NT2/D1 (cell line): ENCODE measurements around the gene UTP11.
A peak's percentile ranks its signal among the peaks of the same experiment; 100 is the strongest.

Source experiments
- DNase-seq: peaks from one replicate; pipeline ENCODE4 v3.0.0-alpha.2; 2011; ENCODE audit warnings: low read depth, low spot score
- H3K27me3 ChIP-seq: 2 replicates; pipeline ENCODE4 v1.6.0; 2011; ENCODE audit warnings: mild to moderate bottlenecking; ENCODE audit not compliant: insufficient read length, insufficient read depth
- H3K36me3 ChIP-seq: 2 replicates; pipeline ENCODE4 v1.6.1; 2011; ENCODE audit warnings: mild to moderate bottlenecking, low read length, mixed read lengths; ENCODE audit not compliant: insufficient read depth, insufficient read length
- H3K4me1 ChIP-seq: 2 replicates; pipeline ENCODE4 v1.5.1; 2011; ENCODE audit not compliant: insufficient read depth, insufficient read length
- H3K4me3 ChIP-seq: 2 replicates; pipeline ENCODE4 v1.5.1; 2011; ENCODE audit warnings: low read depth; ENCODE audit not compliant: insufficient read length
- H3K9ac ChIP-seq: 2 replicates; pipeline ENCODE4 v1.6.0; 2011; ENCODE audit warnings: low read depth; ENCODE audit not compliant: insufficient read length
- H3K9me3 ChIP-seq: 2 replicates; pipeline ENCODE4 v1.5.1; 2011; ENCODE audit warnings: mild to moderate bottlenecking, low read length; ENCODE audit not compliant: insufficient read depth
- SUZ12 ChIP-seq: IDR thresholded peaks from 2 replicates; pipeline ENCODE4 v1.6.1; 2011; ENCODE audit not compliant: insufficient read length, insufficient read depth; ENCODE audit errors: extremely low read depth
- YY1 ChIP-seq: IDR thresholded peaks from 2 replicates; pipeline ENCODE4 v1.6.1; 2011; ENCODE audit not compliant: insufficient read length, insufficient read depth
- ZNF274 ChIP-seq: IDR thresholded peaks from 2 replicates; pipeline ENCODE4 v1.6.1; 2011; ENCODE audit warnings: mild to moderate bottlenecking, low read depth, low read length

UTP11 gene

DNA sequence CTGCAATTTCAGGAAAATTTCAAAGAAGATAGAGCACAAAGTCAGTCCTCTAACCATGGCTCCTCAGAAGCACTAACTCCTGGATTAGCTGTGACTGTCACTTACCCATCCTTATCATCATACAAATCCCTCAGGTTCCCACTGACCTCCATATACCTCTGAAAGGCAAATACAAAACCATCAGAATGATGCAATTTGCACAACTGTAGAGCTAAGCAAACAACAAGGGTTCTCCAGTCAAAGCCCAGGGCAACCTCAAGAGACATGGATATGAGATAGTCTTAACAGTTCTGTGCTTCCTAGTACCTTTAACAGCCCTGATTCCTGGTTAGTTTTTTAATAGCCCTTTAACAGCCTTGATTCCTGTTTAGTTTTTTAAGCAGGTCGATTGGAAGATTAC lies 24.9 kb upstream of the UTP11 start:
- H3K9ac ChIP-seq = no peak overlapping the region
- DNase-seq = no peak
- no peaks in the 10 kb centered on the region for H3K4me1 ChIP-seq
- no peaks in the 10 kb centered on the region for H3K9me3 ChIP-seq
- peaks cover 56% of the 10 kb centered on the region for H3K36me3 ChIP-seq
- TF ChIP-seq ZNF274 (no peak), SUZ12 (no peak), YY1 (no peak)
- H3K4me3 ChIP-seq = no peak overlapping the region
- no peaks in the 10 kb centered on the region for H3K27me3 ChIP-seq

DNA sequence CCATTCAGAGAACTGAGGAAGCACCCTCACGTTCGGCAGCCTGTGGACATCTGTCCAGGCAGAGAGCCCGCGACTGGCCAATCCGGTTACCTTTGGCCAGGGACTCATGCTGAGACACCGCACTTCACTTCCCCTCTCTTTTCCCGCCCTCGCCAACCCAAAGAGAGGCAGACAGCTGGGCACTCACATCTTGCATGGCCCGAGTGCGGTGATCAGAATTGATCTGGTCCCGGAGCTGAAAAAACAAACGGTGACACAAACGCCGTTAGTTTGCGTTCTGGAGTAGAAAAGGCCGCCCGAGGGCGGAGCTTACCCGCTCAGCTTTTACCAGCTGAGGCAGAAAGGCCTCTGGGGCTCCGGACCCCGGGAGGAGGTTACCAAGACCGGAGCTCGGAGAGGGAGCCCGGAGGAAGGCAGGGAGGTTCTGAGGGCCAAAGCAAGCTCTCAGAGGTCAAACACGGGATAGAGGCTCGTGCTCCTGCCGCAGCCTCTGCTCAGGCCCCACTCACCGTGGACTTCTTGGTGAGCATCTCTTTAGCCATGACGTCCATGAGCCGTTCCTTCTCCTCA lies 23.1 kb upstream of the UTP11 start:
- Histone ChIP-seq H3K36me3 (peaks cover 45% of the 10 kb centered on the region), H3K4me1 (no peaks in the 10 kb centered on the region), H3K9ac (peak overlapping the region; percentile 99), H3K9me3 (no peaks in the 10 kb centered on the region), H3K27me3 (no peaks in the 10 kb centered on the region), H3K4me3 (peak overlapping the region; percentile 99)
- TF ChIP-seq ZNF274 (no peak), SUZ12 (no peak), YY1 (no peak)
- DNase-seq = no peak

DNA sequence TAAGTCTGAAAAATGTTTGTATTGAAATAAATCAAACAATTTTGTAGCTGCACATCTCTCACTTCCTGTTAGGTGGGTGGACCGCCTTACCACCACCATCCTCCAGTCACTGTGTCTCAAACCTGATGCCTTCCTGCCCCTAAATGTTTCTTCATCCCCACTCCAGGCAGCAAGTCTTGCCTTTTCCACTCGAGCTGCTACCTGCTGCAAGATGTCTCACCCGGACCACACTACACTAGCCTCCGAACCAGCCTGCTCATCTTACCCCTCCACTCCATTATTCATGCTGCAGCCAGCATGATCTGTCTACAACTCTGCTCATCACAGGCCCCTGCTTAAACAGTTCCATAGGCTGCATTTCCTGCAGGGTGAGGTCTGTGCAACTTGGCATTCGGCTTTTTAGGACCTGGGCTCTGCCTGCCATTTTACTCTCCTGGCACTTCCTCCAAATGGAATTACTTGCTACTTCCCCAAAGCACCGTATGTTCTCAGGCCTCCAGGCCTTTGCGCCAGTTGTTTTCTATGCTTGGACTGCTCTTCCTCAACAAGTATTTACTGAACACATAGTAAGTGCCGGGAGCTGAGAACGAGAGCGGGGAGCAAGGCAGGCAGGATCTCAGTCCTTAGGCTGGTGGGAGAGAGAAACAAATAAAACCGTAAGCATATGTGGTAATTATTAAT lies 17.5 kb upstream of the UTP11 start:
- H3K4me1 ChIP-seq = peaks cover 16% of the 10 kb centered on the region
- H3K9me3 ChIP-seq = no peaks in the 10 kb centered on the region
- DNase-seq = no peak
- H3K36me3 ChIP-seq = peaks cover 52% of the 10 kb centered on the region
- no peak overlapping the region for H3K9ac ChIP-seq
- no peaks in the 10 kb centered on the region for H3K27me3 ChIP-seq
- H3K4me3 ChIP-seq = no peak overlapping the region
- no peak for TF ChIP-seq ZNF274

DNA sequence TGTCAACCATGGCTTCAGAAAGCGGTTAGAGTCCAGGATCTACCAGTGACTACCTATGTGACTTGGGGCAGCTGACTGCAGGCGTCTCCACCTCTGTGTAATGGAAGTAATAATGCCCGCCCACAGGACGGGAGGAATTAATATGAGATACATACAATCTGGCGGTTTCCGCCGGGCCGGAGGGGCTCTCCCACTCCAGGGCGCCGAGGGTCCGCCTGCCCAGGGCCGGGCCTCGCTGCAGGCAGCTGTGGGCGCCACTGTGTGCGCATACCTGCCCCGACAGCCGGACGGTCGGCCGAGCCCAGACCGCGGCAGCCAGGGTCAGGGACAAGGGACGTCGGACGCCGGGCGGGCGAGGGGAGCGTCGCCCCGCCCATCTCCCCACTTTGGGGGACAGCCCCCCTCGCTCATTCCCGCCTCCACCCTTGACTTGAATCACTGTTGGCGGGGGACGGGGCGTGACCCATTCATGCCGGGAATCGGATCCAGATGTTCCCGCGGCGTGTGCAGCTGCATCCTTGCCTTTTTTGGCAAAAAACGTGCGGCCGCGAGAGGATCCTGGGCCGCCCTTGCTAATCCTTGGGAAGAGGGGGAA lies 16.7 kb upstream of the UTP11 start:
- no peak for DNase-seq
- no peak overlapping the region for H3K4me3 ChIP-seq
- no peaks in the 10 kb centered on the region for H3K9me3 ChIP-seq
- no peak overlapping the region for H3K9ac ChIP-seq
- H3K4me1 ChIP-seq = peaks cover 23% of the 10 kb centered on the region
- no peaks in the 10 kb centered on the region for H3K27me3 ChIP-seq
- TF ChIP-seq YY1 = no peak
- TF ChIP-seq SUZ12 = no peak
- TF ChIP-seq ZNF274 = no peak
- H3K36me3 ChIP-seq = peaks cover 54% of the 10 kb centered on the region

DNA sequence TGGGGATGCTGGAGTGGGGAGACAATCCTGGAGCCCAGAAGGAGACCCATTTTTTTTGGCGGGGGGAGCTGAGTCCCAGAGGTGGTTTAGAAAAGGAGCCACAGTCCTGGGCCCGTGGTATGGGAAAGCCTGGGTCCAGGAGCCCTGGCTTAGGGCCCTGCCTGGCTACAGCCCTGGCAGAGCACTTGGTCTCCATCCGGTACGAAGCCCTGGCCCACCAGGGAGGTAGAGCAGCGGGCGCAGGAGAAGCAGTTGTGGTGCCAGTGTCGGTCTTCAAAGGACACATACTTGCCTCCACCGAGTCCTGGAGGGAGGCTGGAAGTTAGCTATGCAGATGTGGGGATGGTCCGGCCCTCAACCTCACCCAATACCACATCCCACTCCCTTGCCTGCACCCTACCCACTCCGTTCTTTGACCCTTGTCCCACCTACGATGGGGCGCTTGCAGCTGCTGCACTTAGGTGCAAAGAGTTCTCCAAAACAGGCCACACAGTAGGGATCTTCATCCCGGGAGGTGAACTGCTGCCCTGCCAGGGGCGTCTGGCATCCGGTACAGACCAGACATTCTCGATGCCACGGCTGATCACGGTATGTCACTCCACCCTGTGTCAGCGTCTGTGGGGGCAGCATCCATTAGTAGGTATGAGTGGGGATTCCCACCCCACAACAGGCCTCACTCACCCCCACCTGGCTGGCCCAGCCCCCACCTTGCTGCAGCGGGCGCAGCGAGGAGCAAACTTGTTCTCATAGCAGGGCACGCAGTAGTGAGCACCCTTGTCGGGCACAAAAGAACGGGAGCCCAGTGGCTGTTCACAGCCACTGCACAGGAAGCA lies 15.1 kb upstream of the UTP11 start:
- TF ChIP-seq SUZ12 = no peak
- no peak for TF ChIP-seq ZNF274
- TF ChIP-seq YY1 = no peak
- H3K9ac ChIP-seq = peak overlapping the region; percentile 12

DNA sequence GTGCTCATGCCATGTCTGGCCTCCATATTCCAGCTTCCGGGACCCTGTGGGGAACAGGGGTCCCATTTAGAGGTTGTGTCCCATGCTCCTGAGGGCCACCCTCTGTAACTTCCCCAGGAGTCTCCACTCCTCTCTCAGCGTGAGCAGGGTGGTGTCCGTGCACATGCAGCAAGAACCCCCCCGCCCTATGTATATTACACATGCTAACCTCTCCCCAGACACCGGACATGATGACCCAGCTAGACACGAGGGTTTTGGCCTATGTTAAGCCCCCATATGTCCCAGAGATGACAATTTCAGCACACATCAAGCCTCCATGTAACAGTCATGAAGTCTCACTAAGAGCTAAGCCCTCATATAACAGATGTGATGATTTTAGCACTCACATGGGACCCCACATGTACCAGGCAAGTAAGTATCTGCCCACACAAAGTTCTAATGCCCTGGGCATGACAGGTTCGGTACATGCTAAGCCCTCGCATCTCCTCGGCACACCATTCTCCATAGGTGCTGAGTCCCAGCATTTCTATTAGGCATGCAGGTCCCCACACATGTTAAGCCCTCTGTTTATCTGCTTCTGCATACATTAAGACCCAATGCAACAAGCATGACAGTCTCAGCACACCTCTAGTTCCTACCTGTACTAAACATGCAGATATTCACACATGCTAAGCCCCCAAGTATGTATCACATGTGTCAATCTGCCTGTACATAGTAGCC lies 14.3 kb upstream of the UTP11 start:
- DNase-seq = no peak
- no peaks in the 10 kb centered on the region for H3K27me3 ChIP-seq
- no peak overlapping the region for H3K4me3 ChIP-seq
- H3K9ac ChIP-seq = peak overlapping the region; percentile 12
- H3K36me3 ChIP-seq = peaks cover 73% of the 10 kb centered on the region
- H3K9me3 ChIP-seq = no peaks in the 10 kb centered on the region
- peaks cover 32% of the 10 kb centered on the region for H3K4me1 ChIP-seq
- TF ChIP-seq ZNF274 = no peak
- no peak for TF ChIP-seq SUZ12
- TF ChIP-seq YY1 = no peak

More for the DNA sequence above, 15.1 kb upstream of the UTP11 start:
- Histone ChIP-seq H3K4me1 (peaks cover 31% of the 10 kb centered on the region), H3K4me3 (no peak overlapping the region), H3K36me3 (peaks cover 65% of the 10 kb centered on the region), H3K27me3 (no peaks in the 10 kb centered on the region), H3K9me3 (no peaks in the 10 kb centered on the region)
- DNase-seq = no peak
